SH-SY5Y (cell line): ENCODE data around the gene AHNAK.

ENCODE experiments used
- GATA2 ChIP-seq: IDR thresholded peaks from 2 replicates; pipeline ENCODE4 v1.6.1; 2011; ENCODE audit warnings: mild to moderate bottlenecking, low read depth, low read length
- GATA3 ChIP-seq: IDR thresholded peaks from 2 replicates; pipeline ENCODE4 v1.6.1; 2011; ENCODE audit warnings: low read depth, mild to moderate bottlenecking, low read length, moderate library complexity

DNA sequence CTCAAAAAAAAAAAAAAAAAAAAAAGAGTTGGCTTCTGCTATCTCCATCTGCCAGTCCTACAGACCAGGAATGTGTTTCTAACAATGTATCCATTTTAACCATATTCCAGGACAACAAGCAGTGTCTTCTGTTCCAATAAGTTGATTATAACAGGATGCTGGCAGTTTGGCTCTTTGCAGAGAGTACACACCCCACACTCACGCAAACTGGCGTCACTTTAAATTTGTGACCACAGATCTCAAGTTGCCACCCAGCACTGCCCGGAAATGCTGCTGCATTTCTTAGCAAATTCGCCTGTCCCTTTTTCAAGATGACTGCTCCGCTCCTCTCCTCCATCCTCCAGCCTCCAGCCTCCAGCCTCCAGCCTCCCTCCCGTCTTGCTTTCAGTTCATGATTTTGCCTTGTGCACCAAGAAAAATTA is 83.5 kb downstream of the AHNAK start:
- TF ChIP-seq GATA2 (no peak), GATA3 (no peak)
